ENCODE results near the gene SPARC.

DNA sequence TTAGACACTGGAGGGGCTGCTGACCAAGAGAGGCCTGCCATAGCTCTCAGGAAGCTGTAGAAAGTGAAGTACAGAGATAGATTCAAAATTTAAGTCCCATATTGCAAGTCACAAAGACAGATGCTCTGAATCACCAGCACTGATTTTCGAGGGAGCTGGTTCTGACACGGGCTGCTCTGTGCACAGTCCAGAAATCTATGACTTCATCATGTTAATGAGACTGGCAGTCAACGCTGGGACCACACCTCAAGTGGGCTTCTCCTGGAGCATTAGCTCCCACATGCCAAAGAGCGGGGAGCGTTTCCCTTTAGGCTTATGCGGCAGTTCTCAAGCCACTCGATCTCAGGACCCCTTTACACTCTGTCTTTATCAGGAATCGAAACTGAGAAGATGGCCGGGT, 61.4 kb downstream of the SPARC start:
- TF ChIP-seq, protein P1, sequence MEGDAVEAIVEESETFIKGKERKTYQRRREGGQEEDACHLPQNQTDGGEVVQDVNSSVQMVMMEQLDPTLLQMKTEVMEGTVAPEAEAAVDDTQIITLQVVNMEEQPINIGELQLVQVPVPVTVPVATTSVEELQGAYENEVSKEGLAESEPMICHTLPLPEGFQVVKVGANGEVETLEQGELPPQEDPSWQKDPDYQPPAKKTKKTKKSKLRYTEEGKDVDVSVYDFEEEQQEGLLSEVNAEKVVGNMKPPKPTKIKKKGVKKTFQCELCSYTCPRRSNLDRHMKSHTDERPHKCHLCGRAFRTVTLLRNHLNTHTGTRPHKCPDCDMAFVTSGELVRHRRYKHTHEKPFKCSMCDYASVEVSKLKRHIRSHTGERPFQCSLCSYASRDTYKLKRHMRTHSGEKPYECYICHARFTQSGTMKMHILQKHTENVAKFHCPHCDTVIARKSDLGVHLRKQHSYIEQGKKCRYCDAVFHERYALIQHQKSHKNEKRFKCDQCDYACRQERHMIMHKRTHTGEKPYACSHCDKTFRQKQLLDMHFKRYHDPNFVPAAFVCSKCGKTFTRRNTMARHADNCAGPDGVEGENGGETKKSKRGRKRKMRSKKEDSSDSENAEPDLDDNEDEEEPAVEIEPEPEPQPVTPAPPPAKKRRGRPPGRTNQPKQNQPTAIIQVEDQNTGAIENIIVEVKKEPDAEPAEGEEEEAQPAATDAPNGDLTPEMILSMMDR (IDR thresholded peaks at IDR 0.05; ENCODE audit: poor library complexity): no peak
- TF ChIP-seq EZH2 (IDR thresholded peaks at IDR 0.05; ENCODE audit: borderline replicate concordance): no peak

Measured in hepatocyte (in vitro differentiated cells).